Tibial nerve (tissue), 4 donors: ENCODE data around the gene CARHSP1.

Experiments used
- CTCF ChIP-seq, 5 experiments: fragments of 200-600 bp in 3 of 5; fragments of 450-650 bp in 2 of 5; sonication (generic) in 3 of 5; IDR thresholded peaks; one replicate each; pipeline ENCODE4 v1.5.1; 2016 to 2019; ENCODE audit warnings: antibody characterized with exemption in 5 of 5, mild to moderate bottlenecking in 3 of 5, moderate library complexity in 2 of 5
- EP300 ChIP-seq, 2 donors: sonication (generic); formaldehyde crosslinking; IDR thresholded peaks; one replicate each; pipeline ENCODE4 v1.6.1; 2017; ENCODE audit warnings: antibody characterized with exemption in 2 of 2, mild to moderate bottlenecking in 1 of 2
- POLR2A ChIP-seq, 2 donors: fragments of 450-650 bp; IDR thresholded peaks; one replicate each; pipeline ENCODE4 v1.6.1; 2017; ENCODE audit warnings: antibody characterized with exemption in 2 of 2, mild to moderate bottlenecking in 2 of 2, moderate library complexity in 2 of 2

GRCh38 chr16:8910811-8911210 is 42.0 kb upstream of the CARHSP1 start:
- TF ChIP-seq CTCF (IDR thresholded peaks at IDR 0.05) (no peak), EP300 (IDR thresholded peaks at IDR 0.05) (no peak), POLR2A (IDR thresholded peaks at IDR 0.05) (no peak)
